HG03097 (cell line): ENCODE measurements around the gene MFSD2B.
"Not testable (repeated sequence)": the region's sequence is repeated elsewhere in the genome, so short reads cannot be mapped to it uniquely, and the experiment has no call there.

ENCODE experiments used
- ATAC-seq: cut with Tn5 transposase; IDR thresholded peaks from one replicate; pipeline ENCODE4 v1.9.1; 2021; ENCODE audit not compliant: unreplicated experiment, low FRiP score

Gene MFSD2B

DNA sequence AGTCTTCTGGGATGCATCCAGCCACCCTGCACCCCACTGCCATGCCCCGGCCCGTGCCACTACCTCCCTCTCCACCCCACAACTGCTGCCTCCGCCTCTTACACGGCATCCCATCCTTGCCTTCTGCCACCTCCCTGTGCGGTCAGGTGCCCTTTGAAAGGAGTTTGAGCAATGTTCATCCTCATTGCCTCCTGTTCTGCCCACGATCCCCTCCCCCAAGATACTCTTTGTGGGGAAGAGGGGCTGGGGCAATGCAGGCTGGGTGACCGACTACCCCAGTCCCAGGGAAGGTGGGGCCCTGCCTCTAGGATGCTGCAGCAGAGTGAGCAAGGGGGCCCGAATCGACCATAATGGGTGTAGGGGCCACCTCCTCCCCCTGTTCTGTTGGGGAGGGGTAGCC lies 8.4 kb downstream of the MFSD2B start:
- ATAC-seq = no peak

DNA sequence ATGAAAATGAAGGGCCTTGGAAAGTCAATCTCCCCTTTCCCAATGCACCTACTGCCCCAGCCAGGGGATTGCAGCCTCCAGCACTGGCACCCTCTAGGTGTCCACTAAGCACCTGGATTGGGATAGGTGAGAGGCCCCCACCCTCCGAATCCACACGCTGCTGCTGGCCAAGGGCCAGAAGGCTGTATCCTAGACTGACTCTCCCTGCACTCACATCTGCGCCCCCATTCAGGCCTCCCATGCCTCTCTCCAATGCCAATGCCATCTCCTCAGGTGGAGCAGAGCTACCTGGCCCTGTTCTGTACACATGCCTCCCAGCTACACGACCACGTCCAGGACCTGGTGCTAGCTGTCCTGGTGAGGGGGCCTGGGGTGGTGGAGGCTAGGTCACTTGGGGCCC lies 9.8 kb downstream of the MFSD2B start:
- ATAC-seq = no peak

DNA sequence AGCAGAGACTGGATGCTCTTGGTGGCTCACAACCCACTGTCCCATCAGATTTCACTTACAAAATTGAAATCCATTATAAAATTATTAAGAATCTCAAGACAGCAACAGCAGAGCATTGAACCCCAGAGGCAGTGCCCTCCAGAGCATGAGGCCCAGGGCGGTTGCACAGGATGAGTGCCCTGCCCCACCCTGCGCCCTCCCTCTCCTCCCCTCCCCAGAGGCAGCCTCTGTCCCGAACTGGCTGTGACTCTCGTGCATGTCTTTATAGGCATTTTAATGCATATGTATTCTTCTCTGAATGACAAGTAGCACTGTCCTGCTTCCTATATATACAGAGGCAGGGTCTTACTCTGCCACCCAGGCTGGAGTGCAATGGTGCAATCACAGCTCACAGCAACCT lies 10.4 kb downstream of the MFSD2B start:
- no peak for ATAC-seq

DNA sequence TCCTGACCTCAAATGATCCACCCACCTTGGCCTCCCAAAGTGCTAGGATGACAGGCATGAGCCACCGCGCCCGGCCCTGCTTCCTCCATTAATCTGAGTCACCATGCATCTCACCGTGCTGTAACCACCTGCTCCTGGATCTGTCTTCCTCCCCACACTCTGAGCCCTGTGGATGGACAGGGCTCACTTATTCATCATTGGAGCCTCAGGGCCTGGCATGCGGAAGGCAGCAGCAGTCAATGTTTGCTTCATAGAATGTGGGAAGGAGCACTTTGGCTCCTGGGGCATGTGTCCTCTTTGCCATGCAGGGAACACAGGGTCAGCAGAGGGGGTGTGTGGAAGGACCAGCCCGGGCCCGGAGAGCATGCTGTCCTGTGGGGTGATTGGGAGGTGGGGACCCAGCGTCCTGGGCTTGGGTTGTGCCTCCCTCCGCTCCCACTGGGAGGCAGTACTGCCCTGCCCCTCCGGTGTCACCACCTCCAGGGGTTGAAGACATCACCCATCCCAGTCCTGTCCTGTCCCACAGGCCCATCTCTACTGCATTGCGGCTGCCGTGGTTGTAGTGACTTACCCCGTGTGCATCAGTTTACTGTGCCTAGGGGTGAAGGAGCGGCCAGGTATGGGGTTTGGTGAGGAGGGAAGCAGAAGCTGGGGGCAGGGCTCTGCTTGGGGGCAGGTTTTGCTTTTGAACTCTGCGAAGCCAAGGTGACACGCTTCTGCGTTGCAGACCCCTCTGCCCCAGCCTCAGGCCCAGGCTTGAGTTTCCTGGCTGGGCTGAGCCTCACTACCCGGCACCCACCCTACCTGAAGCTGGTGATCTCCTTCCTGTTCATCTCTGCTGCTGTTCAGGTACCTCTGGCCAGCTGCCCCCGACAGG lies 11.5 kb downstream of the MFSD2B start:
- ATAC-seq = no peak

DNA sequence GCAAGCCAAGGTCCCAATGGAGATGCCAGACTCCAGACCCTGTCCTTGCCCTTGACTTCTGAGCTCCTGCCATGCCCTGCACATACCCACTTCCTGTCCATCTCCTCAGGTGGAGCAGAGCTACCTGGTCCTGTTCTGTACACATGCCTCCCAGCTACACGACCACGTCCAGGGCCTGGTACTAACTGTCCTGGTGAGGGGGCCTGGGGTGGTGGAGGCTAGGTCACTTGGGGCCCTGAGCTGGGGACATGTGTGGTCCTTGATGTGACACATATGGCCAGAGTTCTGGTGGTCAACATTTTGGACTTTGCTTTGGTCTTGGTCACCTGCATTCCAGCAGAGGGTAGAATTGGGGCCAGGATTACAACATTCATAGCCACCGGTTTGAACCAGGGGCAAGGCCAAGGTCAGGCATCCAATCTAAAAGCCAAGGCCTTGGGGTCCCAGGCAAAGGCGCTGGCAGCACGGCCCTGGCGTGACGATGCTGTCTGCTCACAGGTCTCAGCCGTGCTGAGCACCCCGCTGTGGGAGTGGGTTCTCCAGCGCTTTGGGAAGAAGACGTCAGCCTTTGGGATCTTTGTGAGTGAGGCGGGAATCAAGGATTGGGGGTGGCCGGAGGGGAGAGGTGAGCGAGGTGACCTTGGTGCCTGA lies 12.6 kb downstream of the MFSD2B start:
- no peak for ATAC-seq

DNA sequence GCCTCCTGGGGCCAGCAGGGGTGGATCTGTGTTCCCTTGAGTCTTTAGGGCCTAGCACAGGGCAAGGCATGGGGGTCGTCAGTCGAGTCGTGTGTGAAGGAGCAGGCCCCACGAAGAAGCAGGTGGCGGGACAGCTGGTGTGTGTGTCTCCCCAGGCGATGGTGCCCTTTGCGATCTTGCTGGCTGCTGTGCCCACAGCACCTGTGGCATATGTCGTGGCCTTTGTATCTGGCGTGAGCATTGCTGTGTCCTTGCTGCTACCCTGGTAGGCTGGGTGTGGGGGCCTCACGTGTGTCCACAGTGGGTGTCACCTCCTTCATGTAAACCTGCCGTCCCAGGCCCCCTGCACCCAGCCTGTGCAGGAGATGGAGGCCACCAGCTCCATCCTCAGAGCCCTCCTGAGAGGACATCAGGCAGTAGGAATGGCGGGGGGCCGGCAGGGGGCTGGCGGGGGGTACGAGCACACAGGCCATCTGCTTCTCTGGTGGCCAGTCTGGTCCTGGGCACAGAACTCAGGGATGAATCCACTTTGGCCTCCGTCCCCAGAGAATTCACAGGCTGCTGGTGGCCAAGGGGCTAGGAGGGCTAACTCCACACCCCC lies 13.2 kb downstream of the MFSD2B start:
- no peak for ATAC-seq

DNA sequence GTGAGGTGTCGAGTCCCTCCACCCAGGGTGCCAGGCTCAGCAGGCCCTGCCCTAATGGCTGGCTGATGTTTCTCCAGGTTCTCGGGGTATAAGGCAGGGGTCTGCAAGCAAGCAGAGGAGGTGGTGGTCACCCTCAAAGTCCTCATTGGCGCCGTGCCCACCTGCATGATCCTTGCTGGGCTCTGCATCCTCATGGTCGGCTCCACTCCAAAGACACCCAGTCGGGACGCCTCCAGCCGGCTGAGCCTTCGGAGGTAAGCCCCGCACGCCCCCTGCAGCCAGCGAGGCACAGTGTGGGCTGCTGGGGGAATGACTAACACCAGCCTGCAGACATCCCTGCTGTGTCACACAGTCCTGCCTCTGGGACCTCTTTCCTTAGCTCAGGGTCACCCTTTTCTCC lies 14.1 kb downstream of the MFSD2B start:
- no peak for ATAC-seq

DNA sequence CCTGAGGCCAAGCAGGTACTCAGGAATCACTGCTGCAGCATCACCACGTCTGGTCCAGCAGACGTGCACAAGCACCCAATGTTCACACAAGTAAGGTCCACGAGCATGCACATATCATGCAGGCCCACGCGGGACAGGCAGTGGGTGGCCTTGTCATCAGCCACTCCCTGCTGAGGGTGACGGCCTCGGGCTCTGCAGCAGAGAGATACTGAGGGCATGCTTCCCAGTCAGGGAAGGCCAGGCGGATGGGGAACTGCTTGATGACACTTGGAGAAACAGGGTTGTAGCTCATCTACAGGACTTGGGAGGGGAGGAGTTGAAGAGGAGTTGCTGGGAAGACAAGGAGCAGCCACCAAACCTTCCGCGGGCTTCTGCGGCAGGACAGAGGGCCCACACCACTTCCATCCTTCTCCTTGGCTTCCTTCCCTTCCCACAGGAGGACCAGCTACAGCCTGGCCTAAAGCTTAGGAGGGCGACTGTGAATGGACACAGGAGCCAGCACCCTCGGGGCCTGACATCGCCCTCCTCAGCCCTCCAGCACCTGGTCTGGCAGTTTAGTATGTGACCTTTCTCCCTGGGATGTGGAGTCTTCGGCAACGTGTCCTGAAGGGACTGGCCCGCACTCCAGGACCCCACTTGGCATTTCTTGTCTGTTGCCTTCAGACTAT lies 15.2 kb downstream of the MFSD2B start:
- no peak for ATAC-seq

DNA sequence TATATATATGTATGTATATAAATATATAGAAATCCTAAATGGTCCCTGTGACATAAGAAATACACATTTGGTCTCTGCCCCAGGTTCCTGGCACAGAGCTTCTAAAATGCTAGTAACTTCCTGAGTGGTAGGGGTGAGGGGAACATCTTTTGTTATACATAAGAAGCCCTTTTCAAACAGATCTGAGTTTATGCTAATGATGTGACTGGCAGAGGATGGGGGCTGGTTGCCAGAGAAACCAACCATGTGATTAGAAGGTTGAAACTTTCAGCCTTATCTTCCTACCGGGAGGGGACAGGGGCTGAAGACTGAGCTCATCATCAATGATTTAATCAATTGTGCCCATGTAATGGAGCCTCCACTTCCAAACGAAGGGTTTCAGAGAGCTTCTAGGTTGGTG lies 16.3 kb downstream of the MFSD2B start:
- ATAC-seq = no peak

DNA sequence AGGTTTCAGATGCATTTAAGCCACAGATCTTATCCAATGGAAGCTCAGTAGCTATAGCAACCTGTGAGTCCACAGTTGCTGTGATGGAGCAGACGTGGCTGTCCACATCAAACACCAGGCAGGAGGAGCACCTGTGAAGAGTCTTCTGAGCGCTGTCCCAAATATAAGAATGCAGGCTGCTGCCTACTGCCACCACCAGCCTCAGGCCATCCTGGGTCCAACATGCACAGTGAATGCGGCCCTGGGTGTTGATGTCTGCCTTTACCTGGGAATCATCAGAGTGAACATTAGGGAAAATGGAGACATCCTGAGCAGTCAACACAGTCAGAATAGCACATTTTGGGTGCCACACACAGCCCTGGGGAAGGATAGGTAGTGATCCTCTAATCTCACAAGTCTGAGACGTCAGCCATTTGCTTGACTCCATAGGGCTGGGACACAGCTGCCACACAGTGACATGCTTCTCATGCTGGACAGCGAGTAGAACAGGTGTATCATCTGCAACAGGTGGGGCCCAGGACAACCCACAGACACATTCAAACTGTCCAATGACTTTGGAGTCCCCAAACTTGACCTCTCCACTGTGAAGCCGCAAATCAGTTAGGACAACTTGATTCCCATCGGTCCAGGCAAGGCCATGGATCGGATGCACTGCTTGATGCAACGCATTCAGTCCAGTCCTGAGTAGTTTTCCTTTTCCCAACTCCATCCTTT lies 29.1 kb downstream of the MFSD2B start:
- ATAC-seq = no peak

DNA sequence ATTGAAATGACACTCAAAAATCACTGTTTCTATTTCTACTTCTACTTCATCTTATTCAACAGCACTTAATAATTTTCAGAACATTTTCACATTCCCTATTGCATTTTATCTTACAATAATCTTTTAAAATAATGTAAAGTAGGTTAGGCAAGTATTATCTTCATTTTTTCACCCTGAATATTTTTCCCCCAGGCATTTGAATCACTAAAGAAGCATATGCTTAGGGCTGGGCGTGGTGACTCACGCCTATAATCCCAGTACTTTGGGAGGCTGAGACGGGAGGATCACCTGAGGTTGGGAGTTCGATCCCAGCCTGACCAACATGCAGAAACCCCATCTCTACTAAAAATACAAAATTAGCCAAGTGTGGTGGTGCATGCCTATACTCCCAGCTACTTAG lies 30.6 kb downstream of the MFSD2B start:
- ATAC-seq = no peak

DNA sequence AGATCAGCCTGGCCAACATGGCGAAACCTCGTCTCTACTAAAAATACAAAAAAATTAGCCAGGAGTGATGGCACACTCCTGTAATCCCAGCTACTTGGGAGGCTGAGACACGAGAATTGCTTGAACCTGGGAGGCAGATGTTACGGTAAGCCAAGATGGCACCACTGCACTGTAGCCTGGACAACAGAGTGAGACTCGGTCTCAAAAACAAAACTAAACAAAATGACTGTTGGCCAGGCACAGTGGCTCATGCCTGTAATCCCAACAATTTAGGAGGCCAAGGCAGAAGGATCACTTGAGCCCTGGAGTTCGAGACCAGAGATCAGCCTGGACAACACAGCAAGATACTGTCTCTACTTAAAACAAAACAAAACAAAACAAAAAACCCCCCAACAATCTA lies 33.2 kb downstream of the MFSD2B start:
- ATAC-seq = not testable (repeated sequence)

DNA sequence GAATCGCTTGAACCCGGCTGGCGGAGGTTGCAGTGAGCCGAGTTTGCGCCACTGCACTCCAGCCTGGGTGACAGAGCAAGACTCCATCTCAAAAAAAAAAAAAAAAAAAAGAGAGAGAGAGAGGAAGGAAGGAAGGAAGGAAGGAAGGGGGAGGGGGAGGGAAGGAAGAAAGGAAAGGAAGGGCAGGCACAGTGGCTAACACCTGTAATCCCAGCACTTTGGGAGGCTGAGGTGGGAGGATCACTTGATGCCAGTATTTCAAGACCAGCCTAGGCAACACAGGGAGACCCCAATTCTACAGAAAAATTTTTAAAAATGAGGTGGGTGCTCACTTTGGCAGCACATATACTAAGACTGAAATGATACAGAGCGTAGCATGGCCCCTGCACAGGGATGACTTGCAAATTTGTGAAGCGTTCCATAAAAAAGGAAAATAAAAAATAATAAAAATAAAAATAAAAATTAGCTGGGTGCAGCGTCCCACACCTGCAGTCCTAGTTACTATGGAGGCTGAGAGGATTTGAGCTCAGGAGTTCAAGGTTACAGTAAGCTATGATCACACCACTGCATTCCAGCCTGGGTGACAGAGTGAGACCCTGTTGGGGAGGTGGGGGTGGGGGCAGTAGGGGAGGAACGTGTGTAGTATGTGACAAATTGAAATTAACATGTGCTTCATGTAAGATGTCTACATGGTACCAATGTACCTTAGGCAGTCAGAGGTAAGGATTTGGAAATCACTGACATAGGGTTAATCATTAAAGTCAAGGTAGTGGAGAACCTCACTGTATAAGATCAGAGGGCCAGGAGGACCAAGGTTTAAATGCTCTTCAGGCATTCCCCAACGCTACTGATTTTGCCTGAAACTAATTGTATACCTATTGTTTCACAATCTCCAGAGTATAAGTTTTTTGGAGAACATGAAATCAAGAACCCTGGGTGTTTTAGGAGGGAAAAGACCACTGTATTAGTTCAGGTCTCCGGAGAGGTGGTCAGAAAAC lies 35.9 kb downstream of the MFSD2B start:
- no peak for ATAC-seq

DNA sequence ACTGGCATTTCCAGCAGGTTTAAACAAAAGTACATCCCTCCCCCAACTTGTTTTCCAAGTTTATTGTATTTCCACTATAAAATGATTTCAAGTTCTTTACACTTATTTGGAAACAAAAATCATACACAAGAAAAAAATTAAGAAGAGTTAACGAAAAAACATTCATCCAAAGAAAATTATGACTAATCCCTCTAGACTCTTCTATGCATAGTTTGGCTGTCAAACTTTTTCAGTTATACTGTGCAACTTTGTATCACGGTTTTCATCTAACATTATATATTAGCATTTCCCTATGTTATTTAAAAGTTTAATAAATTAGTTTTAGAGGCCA lies 36.7 kb downstream of the MFSD2B start:
- ATAC-seq = no peak

DNA sequence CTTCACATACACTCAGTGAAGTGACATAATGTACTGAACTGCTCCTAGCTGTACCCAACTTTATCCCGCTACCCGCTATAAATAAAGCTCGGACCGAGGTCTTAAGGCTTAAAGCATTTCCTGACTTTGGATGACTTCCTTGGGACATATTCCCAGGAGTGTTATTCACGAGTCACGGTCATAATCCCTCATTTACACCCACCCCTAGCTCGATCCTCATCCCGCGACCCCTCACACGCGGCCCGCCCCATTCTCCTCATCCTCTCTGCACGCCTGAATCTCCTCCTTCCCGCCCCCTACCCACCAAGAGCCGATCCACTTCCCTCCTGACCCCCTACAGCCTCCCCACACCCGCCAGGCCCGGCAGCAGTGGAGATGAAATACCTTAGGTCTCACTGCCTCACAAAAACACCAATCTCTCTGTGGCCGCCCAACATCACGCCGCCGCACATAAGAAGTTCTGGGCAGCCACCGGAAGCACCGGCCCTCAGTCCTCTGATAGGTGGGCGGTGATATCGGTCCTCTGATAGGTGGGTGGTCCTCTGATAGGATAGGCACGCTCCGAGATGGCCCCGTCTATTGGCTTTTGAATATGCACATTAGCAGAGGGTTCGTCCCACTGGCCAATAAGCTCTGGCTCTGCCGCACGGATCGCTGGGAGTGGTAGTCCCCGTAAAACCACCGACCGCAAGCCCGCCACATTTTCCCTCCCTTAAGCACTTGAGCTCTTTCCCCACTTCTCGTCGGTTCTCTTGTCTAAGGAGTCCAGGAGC lies 37.2 kb downstream of the MFSD2B start, which contains the start of gene WDCP:
Gene WDCP (minus strand): TSS at position 462 of the 773 bp plus-strand sequence. CDS start 7,897 bp downstream, outside the sequence.
- ATAC-seq = peak; percentile 98

DNA sequence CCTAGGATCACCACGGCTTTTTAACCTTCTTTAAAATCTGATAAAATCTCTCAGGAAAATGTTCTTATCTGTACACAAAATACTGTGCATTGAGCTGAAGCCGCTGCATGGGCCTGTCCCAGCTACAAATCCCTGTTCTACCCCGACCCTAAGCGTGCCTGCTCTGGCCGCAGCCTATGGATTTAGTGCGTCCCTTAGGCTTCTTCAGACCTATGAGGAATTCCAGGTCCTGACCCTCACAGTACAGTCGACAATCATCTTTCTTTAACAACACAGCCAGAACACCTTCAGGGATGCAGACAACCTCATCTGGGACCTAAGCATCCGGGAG lies 37.8 kb downstream of the MFSD2B start:
- ATAC-seq = no peak

DNA sequence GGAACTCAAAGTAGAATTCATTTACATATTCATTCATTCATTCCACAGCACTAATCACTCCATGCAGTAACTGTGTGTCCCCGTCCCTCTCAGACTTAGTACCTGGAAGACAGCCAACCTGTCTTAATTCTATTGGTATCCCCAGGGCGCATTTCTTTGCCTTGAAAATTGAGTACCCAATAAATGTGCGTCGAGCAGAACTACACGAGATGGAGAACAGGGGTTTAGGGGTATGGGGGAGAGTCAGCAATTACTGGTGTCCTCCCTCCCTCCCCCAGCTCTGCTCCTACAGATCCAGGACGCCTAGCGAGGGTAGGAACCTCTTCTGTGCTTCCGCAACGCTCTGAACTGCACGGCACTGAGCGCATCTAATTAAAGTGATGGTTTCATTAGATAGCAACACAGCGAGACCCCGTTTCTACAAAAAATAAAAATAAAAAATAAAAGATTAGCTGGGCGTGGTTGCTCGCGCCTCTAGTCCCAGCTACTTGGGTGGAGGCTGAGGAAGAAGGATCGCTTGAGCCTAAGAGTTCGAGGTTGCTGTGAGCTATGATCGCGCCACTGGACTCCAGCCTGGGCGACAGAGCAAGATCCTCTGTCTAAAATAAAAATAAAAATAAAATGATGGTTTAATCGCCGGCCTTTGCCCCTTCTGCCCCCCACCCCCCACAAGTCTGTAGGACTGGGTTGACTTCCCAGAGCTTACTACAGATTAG lies 39.0 kb downstream of the MFSD2B start:
- no peak for ATAC-seq

DNA sequence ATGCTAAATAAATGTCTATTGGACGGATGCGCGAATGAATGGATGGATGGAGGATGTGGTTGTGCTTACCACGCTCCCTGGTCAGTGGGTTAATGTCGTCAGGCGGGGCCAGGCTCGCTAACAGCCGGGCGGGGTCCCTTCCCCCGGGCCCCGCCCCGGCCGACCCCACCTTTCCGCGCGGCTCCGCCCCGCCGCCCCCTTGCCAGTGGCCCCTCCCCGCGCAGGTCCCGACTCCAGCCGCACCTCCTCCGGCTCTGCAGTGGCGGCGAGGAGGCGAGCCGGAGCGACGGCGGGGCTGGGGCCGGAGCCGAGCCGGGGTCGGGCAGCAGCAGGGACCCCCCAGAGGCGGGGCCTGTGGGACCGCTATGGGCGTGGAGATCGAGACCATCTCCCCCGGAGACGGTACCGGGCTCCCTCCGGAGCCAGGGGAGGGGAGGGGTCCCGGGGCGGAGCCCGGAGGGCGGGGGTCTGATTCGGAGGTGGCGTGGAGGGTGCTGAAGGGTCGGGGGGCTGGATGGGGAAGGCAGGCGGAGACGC lies 39.7 kb downstream of the MFSD2B start, which contains the start of gene FKBP1B:
Gene FKBP1B (plus strand): TSS at position 257 of the 537 bp plus-strand sequence. CDS start 109 bp downstream, at position 366.
- ATAC-seq = no peak
